MCF 10A (cell line): ENCODE data around the gene NKIRAS2. TPM values are rescaled to one million over a fixed set of nuclear protein-coding genes. Genes with fewer than 3 reads are reported as not detected.

ENCODE experiments used
- BruUV-seq: library from RNA; stranded (reverse); fragments of 400-500 nt; replicated peaks from 2 replicates; lab custom pipeline; 2021; lab: Mats Ljungman, UMichigan
- CTCF ChIA-PET: fragments of 300-600 bp; sonication (Branson Sonifier 250); formaldehyde crosslinking; extraction: SDS; loops from one replicate; lab custom pipeline; 2021; ENCODE audit warnings: antibody characterized with exemption, inconsistent platforms; lab: Yijun Ruan, JAX
- POLR2A ChIA-PET: fragments of 300-600, 350-650 bp; sonication (Branson Sonifier 250); formaldehyde crosslinking; extraction: SDS; loops from one replicate; lab custom pipeline; 2020; ENCODE audit warnings: antibody characterized with exemption, inconsistent platforms; lab: Yijun Ruan, JAX
- DNase-seq: peaks from one replicate; pipeline ENCODE4 v3.0.0-alpha.2; 2018; ENCODE audit not compliant: unreplicated experiment
- H3K27ac Mint-ChIP-seq: one replicate; pipeline ENCODE4 v1.8.0; 2022; ENCODE audit warnings: mild to moderate bottlenecking, low read depth, mixed read lengths; ENCODE audit not compliant: unreplicated experiment
- H3K27me3 Mint-ChIP-seq: one replicate; pipeline ENCODE4 v1.8.0; 2022; ENCODE audit warnings: mixed read lengths; ENCODE audit not compliant: insufficient read depth, unreplicated experiment
- H3K36me3 Mint-ChIP-seq: one replicate; pipeline ENCODE4 v1.8.0; 2022; ENCODE audit warnings: mild to moderate bottlenecking, moderate library complexity, mixed read lengths; ENCODE audit not compliant: insufficient read depth, unreplicated experiment
- H3K4me1 Mint-ChIP-seq: one replicate; pipeline ENCODE4 v1.8.0; 2022; ENCODE audit warnings: mixed read lengths; ENCODE audit not compliant: insufficient read depth, unreplicated experiment
- H3K4me3 Mint-ChIP-seq: one replicate; pipeline ENCODE4 v1.8.0; 2022; ENCODE audit warnings: mild to moderate bottlenecking, moderate library complexity, mixed read lengths; ENCODE audit not compliant: unreplicated experiment
- H3K9me3 Mint-ChIP-seq: one replicate; pipeline ENCODE4 v1.8.0; 2022; ENCODE audit warnings: mixed read lengths; ENCODE audit not compliant: unreplicated experiment
- intact Hi-C: fragments of 100-400 bp; cut with micrococcal nuclease; formaldehyde crosslinking; loops from 2 replicates; pipeline ENCODE4 v1.14.1; 2022
- total RNA-seq: library from RNA; stranded (reverse); gene quantifications from 2 replicates; pipeline ENCODE4 v1.2.3, GENCODE V29; 2022
- TF ChIP-seq, protein P1 (sequence below): fragments of 200-600 bp; IDR thresholded peaks from one replicate; pipeline ENCODE4 v1.8.0; 2022; ENCODE audit warnings: antibody characterized with exemption, mild to moderate bottlenecking; ENCODE audit not compliant: unreplicated experiment

The NKIRAS2 gene
- total RNA-seq, 1 experiment from 2014 or later = 34.1 TPM

DNA sequence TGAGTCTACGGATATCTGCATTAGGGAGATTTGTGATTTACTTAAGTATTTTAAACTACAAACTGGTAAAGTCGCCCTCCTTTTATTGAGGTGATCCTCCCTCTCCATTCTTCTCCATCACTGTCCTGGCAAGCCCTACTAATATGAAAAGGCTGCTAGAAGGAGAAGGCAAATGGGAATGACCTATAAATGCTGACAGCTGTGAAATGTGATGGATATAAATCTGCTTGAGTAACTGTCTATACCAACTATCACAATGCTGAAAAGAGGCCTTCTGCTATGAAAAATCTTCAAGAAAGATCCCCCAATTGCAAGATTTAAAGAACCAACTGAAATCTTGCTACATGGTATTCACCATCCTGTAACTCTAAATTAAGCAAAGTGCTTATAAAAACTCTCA lies 18.2 kb upstream of the NKIRAS2 start:
- H3K9me3 Mint-ChIP-seq = no peaks in the 10 kb centered on the region
- ChIA-PET CTCF (interaction anchor here (0.7 to 2.1 kb wide), 3 partner anchors 14 to 24 kb away, joined by 3 to 7 read pairs (median 3); partner anchors contain the start of gene NKIRAS2), POLR2A (interaction anchor here (0.9 to 1.1 kb wide), 3 partner anchors 16 to 312 kb away, joined by 3 read pairs; no protein-coding TSS in a partner anchor)
- TF ChIP-seq, protein P1, sequence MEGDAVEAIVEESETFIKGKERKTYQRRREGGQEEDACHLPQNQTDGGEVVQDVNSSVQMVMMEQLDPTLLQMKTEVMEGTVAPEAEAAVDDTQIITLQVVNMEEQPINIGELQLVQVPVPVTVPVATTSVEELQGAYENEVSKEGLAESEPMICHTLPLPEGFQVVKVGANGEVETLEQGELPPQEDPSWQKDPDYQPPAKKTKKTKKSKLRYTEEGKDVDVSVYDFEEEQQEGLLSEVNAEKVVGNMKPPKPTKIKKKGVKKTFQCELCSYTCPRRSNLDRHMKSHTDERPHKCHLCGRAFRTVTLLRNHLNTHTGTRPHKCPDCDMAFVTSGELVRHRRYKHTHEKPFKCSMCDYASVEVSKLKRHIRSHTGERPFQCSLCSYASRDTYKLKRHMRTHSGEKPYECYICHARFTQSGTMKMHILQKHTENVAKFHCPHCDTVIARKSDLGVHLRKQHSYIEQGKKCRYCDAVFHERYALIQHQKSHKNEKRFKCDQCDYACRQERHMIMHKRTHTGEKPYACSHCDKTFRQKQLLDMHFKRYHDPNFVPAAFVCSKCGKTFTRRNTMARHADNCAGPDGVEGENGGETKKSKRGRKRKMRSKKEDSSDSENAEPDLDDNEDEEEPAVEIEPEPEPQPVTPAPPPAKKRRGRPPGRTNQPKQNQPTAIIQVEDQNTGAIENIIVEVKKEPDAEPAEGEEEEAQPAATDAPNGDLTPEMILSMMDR = no peak
- no peaks in the 10 kb centered on the region for H3K27me3 Mint-ChIP-seq
- no peak for DNase-seq
- H3K27ac Mint-ChIP-seq = no peak overlapping the region
- H3K4me3 Mint-ChIP-seq = no peak overlapping the region
- intact Hi-C loops = no loop called here
- no TSS peak for BruUV-seq
- peaks cover 13% of the 10 kb centered on the region for H3K4me1 Mint-ChIP-seq
- peaks cover 80% of the 10 kb centered on the region for H3K36me3 Mint-ChIP-seq

- TF ChIP-seq, protein P1 = no peak
- H3K4me3 Mint-ChIP-seq = no peak overlapping the region
- intact Hi-C loops = no loop called here
- DNase-seq = no peak
- POLR2A ChIA-PET = interaction anchor here (0.9 to 4.4 kb wide), 5 partner anchors 14 to 313 kb away, joined by 3 to 32 read pairs (median 3); partner anchors contain the start of gene DNAJC7
- H3K9me3 Mint-ChIP-seq = no peaks in the 10 kb centered on the region
- BruUV-seq = no TSS peak
- H3K4me1 Mint-ChIP-seq = peaks cover 17% of the 10 kb centered on the region
- no peaks in the 10 kb centered on the region for H3K27me3 Mint-ChIP-seq
- no peak overlapping the region for H3K27ac Mint-ChIP-seq
- peaks cover 78% of the 10 kb centered on the region for H3K36me3 Mint-ChIP-seq
- CTCF ChIA-PET = interaction anchor here (0.6 to 2.1 kb wide), 4 partner anchors 14 to 342 kb away, joined by 3 to 7 read pairs (median 3); partner anchors contain the start of gene NKIRAS2
These were observed 17.6 kb upstream of the NKIRAS2 start for GRCh38 chr17:42002175-42002791.

DNA sequence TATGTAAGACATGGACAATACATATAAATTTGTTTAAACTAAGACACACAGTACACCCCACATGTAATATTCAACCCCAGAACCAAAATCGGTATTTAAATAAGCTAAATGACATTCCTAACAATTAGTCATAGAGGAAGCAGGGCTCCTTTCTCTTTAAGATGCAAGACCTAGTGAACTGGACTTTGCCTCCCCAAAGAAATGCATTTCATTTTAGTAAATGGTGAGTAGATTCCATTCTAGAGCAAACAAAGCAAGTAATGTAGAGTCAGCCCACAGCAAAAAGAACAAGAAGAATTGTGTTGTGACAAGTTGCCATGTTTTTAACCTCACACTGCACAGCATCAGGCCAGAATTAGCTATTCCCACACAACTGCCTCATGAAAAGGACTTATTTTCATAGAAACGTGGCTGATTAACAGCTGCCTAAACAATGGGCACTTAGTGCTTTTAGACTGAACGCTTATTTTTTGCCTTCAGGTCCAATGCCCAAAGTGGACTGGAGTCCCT lies 17.0 kb upstream of the NKIRAS2 start:
- DNase-seq = no peak
- TF ChIP-seq, protein P1 = no peak
- Mint-ChIP-seq H3K4me1 (peaks cover 17% of the 10 kb centered on the region), H3K27ac (no peak overlapping the region), H3K36me3 (peaks cover 75% of the 10 kb centered on the region), H3K4me3 (no peak overlapping the region), H3K9me3 (no peaks in the 10 kb centered on the region), H3K27me3 (no peaks in the 10 kb centered on the region)
- BruUV-seq = no TSS peak
- ChIA-PET POLR2A (interaction anchor here (0.9 to 4.4 kb wide), 3 partner anchors 14 to 36 kb away, joined by 3 to 32 read pairs (median 4); partner anchors contain the start of genes CNP and DNAJC7), CTCF (interaction anchor here (0.6 to 2.1 kb wide), 3 partner anchors 17 to 114 kb away, joined by 3 to 7 read pairs (median 3); partner anchors contain the start of gene NKIRAS2)
- intact Hi-C loops = no loop called here

DNA sequence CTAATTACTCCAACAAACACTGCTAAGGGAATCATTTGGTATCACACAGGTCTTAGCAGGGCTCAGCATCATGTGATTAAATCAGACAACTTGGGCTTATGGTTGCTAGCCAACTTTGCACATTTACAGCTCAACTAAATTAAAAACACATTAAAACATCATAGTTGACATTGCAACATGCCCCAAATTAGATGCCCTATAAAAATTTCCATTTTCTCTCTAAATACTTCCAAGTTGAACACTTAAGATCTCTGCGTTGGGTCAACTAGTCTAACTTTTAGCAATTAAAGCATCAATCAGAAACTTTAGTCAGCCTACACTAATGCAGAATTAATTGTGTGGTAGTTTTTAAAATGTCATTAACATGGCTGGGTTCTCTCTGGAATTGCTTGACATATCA lies 14.7 kb upstream of the NKIRAS2 start:
- peaks cover 17% of the 10 kb centered on the region for H3K4me1 Mint-ChIP-seq
- TF ChIP-seq, protein P1 = no peak
- CTCF ChIA-PET = no interaction called here
- BruUV-seq = no TSS peak
- POLR2A ChIA-PET = interaction anchor here (0.6 to 4.4 kb wide), 3 partner anchors 8 to 37 kb away, joined by 3 to 32 read pairs (median 7); partner anchors contain the start of gene DNAJC7
- no peaks in the 10 kb centered on the region for H3K9me3 Mint-ChIP-seq
- no peak overlapping the region for H3K27ac Mint-ChIP-seq
- peaks cover 52% of the 10 kb centered on the region for H3K36me3 Mint-ChIP-seq
- no peak for DNase-seq
- no peak overlapping the region for H3K4me3 Mint-ChIP-seq
- intact Hi-C loops = no loop called here
- no peaks in the 10 kb centered on the region for H3K27me3 Mint-ChIP-seq
